OCI-M1 (cell line): Measurements from ENCODE around the gene GPATCH8.
A peak's percentile ranks its signal among the peaks of the same experiment; 100 is the strongest.
"Not testable (repeated sequence)": the region's sequence is repeated elsewhere in the genome, so short reads cannot be mapped to it uniquely, and the experiment has no call there.

Experiments used
- DNase-seq: peaks from one replicate; lab custom pipeline; 2025; lab: John Stamatoyannopoulos, UW

GPATCH8 gene

DNA sequence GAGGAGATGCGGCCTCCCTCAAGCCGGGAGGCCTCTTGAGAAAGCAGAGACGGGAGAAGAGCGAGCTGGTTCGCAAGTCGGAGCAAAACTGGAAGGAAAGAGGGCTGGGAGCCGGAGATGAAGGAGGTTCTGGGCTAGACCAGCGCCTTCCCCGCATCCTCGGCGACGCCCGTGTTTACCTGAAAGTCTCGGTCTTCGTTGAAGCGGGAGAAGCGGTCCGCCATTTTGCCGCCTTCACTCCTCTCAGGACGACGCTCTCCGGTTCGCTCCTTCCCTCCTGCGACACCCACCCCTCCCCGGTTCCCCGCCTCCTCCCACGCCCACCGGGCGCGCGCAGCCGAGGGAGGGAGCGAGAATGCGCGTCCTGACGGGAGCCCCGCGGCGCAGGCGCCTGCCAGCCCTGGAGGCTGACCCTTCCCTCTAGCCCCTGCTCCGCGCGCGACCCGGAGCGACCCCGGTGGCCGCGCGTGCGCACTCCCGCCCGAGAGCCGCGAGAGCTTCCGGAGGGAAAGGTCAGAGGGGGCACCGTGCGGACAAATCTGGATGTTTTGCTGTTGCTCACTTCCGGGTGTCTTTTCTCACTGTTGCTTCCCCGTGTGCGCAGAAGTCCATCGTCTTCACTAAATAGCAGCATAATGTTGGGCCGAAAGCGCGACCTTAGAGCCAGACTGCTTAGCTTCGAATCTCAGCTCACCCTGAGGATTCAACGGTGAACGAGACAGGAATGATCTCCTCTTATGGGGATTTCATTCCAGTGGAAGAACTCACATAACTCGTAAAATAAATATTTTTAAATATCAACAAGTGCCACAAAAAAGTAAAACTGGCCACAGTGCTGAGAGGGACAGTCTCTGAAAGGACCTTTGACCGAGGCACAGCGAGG lies at the start of gene GPATCH8:
Gene GPATCH8 (minus strand): TSS at position 260 of the 883 bp plus-strand sequence. CDS start 36 bp downstream, at position 224.
- DNase-seq = peak; percentile 96

DNA sequence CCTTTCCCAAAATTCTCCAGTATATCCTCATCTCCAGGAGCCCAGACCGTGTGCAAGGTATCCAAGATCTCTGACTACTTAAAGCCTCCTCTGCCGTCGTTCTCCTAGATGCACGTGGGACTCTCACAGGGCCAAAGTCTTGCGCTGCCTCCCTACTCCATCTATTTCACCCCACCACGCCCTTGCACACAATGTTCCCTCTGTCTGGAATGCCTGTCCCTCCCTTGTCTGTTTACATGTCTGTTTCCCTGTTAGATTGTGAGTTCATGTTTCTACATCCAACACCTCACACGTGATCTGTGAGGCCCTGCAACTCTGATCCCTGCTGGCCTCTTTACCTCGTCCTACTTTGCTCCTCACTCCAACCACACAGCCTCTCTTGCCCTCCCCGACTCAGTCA lies 49.2 kb upstream of the GPATCH8 start:
- no peak for DNase-seq

DNA sequence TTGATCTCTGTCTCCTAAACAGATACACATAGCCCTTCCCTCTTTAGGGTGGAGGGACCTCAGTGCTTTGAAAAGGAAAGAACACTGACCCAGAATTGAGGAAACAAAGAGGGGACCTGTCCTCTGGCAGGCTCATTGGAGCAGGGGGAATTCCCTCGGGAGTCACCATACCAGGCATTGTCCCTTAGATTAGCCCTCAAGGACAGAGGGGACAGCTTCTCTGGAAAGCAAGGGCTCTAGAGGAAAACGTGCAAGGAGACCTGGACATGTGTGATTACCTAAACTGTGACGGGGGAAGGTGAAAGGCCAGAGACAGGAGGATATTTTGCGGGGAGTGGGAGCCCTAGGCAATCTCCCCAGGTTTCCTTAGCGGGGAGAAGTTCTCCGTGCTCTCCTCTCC lies 46.5 kb upstream of the GPATCH8 start:
- no peak for DNase-seq

DNA sequence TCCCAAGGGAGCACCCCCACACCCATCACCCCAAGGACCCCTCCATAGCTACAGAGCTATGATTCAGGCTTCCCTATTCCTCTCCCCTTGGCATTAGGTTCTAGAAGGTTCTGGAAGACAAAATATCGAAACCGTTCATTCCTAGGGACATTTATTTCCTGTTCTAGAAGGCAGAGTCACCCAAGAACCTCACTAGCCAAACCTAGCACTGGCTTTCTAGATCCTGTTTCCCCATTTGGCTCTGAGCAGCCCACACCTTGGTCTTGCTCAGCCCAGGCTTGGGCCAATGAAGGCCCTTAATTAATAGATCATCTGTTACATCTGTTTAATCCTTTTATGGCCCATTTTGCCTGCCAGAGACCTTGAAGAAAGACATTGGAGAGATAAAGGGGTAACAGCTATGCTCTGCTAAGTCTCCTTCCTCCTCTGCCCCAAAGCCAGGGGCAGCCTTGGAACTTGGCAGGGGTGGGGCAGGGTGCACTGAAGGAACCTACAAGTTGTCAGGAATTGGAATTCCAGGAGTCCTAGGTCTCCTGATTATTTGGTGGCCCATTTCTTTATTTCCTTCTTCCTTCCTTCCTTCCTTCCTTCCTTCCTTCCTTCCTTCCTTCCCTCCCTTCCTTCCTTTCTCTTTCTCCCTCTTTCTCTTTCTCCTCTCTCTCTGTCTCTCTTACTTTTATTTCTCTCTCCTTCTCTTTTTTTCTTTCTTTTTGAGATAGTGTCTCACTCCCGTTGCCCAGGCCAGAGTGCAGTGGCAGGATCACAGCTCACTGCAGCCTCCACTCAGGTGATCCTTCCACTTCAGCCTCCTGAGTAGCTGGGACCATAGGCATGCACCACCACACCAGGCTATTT lies 45.4 kb upstream of the GPATCH8 start:
- no peak for DNase-seq

DNA sequence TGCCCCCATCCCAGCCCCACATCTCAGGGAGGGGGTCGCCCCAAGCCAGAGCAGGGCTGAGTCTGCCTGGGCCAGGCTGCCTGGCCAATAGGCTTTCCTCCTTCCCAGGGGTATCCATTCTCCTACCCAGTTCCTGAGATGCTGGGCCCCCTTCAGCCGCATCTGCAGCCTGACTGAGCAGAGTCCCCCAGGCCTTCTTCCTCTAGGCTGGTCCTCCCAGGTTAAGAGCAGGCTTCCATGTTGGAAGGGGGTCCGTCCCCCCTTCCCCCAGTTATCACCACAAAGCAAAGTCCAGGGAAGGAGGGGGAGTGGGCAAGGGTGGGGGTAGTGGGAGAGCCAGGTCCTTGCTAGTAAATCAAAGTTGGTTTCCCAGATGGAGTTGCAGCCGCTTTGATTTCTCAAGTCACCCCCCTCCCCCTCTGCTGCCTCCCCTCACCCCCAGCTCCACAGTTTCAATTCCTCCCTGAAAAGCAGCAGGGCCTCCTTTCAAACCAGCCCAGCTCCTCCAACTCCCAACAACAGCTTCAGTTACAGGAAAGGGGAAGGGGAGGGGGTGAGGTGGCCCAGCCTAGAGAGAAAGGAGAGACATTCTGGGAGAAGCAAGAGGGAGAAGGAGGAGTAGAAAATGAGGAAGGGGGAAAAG lies 44.5 kb upstream of the GPATCH8 start:
- DNase-seq = no peak

DNA sequence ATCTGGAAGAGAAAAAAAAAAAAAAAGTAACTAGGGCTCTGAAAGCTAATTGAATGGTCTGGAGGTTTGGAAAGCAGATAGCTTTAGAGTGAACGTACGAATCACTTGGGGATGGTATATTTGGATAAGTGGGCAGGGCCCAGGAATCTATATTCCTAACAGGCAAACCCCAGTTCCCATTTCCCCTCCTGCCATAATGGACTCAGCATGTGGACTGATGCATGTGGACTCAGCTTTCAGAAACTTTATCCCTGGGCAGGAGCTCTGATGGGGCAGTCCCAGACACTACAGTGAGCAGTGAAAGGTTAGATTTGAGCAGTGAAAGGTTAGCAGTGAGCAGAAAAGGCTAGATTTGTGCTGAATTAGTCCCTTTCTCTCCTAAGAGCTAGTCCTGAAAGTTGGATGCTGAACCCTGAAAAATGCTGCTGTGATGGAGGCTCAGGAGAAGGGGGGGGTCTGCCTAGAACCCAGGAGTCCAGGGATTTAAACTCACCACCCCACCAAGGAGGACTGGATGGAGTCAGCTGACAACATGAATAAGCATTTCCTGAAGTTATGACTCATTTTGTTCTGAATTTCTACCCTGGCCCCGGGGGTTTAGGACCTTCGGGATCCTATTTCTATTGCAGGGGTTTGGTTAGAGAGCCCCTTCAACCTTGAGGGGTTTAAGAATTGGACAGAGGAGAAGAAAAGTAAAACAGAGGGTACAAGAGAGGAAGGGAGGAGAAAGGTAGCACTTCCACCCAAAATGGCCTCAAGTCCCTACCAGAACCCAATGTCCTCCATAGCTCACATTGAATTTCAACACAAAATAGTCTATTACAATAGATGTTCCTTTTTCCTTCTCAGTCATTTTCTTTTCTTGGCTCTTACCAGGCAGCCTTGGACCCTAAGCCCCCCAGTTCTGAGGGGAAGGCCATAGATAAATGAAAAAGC lies 43.7 kb upstream of the GPATCH8 start:
- peak; percentile 62 for DNase-seq

DNA sequence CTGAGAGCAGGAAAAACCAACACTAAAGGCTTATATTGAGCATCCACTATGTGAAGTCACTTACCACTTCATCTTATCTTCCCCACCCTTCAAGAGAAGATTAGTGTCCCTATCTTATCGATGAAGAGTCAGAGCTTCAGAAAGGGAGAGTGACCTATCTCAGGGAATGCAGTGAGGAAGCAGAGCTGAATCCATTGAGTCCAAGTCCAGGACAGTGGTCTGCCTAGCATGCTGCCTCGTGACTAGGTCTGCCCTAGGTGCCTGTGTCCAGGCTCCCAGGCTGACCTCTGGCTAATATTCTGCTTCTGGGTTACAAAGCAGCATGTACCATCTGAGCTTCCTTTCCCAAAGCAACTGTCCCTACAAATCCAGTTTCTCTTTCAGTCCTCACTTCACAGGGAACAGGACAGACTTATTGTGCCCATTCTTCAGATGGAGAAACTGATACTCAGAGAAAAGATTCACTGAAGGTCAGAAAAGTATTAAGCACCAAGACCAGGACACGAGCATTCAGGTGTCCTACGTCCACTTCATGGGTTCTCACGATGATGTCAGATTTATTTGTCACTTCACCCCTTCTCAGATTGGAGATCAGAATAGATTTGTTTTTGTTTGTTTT lies 40.8 kb upstream of the GPATCH8 start:
- peak; percentile 41 for DNase-seq

DNA sequence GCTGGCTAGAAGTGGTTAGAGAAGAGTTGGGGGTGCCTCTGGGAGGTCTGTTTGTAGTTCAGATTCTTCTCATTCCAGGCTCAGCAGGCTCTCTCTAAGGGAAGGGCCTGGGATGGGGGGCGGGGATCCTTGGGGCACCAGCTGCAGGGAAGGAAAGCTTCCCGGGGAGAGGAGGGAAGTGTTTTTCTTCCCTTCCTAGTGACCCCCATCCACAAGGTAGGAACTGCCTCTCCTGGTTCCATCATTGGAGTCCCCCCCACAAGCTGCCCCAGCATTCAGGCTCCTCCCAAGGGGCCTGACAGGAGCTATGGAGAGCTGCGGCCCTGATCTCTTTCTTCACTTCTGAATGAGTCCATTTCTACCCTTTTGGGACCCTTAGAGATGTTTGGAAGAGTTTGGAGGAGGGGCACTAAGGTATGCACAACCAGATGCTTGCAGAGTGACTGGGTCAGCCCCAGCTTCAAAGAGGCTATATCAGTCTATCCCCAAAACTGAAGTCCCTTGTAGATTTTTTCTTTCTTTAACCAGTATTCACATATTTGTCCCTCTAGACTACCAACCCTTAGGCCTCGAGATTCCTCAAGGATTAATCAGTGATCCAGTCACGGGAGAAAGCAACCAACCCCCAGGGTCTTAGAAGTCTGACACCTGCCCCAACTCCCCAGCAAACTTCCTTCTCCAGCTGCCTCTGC lies 40.2 kb upstream of the GPATCH8 start:
- no peak for DNase-seq

DNA sequence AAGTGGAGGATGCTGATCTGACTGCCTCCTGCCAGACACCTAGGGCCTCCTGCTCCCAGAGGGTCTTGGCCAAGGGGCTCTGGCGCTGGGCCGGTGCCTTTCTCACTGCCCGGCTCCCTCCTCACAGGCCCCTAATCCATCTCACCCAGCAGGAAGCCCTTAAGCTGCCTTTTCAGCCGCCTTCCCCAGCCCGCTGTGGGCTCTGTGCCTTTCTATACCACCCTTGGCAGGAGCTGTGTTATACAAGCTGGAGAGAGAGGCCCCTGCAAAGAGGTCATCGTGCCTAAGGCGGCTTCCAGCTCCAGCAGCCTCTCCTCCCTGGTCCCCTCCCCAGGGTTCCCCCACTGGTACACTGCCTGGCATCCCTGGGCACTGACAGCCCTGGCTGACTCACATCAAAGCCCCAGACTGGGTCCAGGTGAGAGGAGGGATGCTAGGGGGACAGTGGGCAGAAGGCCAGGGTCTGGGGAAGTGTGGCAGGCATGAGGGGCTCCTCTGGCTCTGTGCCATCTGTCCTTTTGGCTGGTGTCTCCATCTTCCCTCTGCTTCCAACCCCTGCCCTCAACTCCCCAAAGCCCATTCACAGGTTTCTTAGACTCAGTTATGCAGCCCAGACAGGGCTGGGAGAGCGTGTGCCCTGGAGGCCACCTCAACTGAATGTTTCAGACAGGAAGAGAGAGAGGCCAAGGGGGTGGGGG lies 38.8 kb upstream of the GPATCH8 start:
- no peak for DNase-seq

DNA sequence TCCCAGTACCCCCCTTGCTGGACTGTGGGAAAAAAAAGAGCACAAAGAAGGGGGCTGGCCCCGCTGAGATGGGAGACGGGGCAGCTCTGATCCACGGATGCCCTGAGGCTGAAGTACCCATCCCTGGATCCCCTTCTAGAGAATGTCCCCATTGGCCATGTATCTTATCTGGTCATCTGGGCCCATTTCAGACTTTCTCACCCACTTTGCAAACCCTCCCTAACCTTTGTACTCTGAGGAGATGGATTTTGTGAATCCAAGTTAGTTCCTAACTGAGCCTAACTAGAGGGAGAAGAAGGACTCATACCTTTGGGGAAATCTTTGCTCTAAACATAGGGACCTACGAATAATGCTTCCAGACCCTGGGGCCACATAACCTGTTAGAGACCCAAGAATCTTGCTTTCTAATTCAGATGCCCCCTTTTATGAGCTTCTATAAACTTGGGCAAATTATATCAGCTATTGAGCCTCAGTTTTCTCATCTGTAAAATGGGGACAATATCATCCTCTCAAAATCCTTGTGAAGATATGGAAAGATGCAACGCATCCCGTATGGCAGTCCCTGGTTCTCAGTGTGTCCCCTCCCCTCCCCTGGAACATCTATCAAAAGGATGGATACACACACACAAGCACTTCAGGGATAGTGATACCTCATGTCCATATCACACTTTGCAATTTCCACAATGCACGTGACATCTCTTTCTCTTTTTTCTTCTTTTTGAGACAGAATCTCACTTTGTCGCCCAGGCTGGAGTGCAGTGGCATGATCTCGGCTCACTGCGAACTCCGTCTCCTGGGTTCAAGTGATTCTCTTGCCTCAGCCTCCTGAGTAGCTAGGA lies 37.3 kb upstream of the GPATCH8 start:
- DNase-seq = no peak

DNA sequence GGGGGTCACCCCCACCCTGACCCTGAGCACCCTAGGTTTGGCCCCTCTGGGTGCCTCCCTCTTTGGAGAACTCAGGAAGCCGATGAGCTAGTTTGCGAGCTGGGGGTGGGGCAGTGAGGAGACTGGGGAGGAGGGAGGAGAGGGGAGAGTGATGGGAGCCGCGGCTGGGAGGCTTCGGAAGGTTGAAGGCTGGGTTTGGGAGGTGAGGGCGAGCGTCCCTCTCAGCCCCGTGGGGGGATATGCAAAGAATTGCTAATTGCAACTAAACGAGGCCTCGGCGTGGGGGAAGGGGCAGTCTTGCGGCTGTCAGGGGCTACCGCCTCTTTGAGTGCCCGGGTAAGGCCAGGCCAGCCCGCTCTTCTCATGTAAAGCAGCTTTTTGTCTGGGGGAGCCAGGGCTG lies 36.5 kb upstream of the GPATCH8 start:
- DNase-seq = no peak

DNA sequence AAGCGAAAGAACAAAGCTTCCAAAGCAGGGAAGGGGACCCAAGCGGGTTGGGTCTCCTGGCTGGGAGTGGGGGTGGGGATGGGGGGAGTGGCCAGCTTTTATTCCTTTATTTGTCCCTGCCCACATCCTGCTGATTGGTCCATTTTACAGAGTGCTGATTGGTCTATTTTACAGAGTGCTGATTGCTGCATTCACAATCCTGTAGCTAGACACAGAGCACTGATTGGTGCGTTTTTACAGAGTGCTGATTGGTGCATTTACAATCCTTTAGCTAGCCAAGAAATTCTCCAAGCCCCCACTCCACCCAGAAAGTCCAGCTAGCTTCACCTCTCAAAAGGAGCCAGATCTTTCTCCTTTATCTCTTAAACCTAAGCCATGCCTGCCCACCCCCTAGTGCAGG lies 34.7 kb upstream of the GPATCH8 start:
- DNase-seq = not testable (repeated sequence)

DNA sequence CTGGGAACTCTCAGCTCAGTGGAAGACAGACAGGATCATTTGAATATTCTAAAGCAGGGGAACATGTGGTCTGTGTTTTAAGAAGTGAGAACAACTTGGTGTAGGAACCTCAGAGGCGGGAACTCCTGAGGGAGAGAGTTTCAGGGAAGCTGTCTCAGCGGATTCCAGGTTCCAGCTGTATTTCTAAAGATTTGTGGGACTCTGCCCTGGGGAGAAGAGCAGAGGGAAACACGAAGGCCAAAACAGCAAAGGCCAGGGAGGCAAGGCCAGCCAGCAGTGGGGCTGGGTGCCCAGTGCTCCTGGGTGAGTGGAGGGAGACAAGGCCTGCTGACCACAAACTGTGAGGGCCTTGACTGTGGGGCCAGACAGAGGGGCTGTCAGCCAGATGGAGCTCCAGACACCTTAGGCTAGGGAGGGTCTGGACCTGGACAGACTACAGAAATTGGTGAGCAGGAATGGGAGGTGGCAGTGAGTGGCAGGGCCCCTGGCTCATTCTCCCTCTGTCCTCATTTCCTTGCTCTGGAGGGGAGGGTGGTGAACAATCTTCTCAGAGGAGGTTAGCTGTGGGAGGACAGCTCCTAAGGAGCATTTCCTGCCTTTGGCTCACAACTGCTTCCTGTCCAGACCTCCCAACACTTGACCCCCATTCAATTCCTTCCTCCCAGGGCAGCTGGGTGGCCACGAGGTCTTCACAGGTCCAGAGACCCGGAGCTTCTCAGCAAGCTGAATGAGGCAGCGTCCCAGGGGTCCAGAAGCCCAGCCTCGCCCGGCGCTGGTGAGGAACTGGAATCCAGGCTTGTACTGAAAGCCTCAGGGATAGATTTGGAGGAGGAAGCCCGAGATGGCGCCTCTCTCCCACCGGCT lies 33.1 kb upstream of the GPATCH8 start:
- DNase-seq = no peak

DNA sequence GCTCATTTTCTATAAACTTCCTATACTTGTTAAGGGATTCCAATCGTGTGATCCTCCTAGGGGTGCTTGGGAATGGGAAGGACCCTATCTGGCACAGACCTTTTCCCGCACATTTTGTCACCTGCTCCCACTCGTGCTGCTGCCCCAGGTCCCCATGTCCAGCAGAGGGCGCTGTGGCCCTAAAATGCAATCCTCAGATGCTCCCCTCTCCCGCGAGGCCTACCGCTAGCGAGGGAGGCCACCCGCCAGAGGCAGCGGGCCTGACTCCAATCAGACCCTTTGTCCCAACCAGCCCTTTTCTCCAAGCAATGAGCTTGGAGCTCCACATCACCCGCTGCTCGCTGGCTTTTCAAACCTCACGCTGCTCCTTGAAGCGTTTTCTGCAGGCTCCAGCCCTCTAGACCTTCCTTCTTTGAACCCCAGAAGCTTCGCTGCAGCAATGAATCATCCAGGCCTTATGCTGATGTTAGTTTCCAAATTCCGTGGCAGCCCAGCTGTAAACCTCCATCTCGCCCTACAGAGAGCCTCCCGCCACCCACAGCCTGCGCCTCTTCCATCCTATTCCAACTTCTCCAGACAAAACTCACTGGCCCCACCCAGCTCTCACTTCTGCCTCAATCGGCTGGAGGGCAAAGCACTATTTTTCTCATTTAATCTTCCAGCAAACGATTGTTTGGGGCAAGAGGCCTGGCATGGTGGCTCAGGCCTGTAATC lies 30.5 kb upstream of the GPATCH8 start:
- peak; percentile 90 for DNase-seq

DNA sequence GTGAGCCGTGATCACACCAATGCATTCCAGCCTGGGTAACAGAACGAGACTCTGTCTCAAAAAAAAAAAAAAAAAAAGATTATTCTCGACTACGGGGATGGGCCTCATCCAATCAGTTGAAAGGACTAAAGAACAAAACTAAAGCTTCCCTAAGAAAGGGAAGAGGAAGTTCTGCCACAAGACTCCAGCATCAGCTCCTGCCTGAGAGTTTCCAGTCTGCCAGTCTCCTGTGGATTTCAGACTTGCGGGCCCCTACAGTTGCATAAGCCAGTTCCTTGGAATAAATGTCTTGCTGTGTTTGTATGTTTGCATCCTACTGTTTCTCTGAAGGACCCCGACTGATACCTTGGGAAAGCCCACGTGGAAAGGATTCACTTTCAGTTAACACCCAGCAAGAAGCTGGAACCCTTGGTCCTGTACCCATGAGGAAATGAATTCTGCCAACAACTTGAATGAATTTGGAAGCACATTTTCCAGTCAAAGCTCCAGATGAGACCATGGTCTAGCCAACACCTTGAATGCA lies 27.8 kb upstream of the GPATCH8 start:
- no peak for DNase-seq

DNA sequence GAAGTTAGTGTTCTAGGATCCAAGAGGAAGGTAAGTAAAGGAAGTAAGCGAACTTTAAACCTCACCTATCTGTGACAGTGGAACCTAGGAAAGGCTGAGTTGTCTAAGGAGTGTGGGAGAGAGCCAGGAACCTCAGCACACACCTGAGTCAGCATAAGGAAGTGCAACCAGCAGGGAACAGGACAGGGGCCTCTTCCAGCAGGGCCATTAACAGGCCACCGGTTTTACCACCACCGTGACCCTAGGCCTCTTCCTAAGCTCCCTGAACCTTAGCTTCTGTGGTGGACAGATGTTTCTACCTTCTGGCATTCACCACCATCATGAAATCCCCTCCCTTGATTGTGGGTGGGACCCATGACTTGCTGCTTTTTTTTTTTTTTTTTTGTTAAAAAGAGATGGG lies 26.7 kb upstream of the GPATCH8 start:
- no peak for DNase-seq

DNA sequence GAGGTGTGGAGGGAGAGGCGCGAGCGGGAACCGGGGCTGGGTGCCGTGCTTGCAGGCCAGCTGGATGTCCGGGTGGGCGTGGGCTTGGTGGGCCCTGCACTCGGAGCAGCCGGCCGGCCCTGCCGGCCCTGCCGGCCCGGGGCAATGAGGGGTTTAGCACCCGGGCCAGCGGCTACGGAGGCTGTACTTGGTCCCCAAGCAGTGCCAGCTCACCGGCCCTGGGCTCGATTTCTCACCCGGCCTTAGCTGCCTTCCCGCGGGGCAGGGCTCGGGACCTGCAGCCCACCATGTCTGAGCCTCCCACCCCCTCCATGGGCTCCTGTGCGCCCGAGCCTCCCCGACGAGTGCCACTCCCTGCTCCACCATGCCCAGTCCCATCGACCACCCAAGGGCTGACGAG lies 24.7 kb upstream of the GPATCH8 start:
- DNase-seq = no peak
